Measurements from ENCODE around the gene PRR27.

- TF ChIP-seq CTCF (IDR thresholded peaks at IDR 0.05; ENCODE audit: insufficient read depth, low read depth, low read length) (no peak), EZH2 (IDR thresholded peaks at IDR 0.05; ENCODE audit: insufficient read depth, low read length) (no peak)
These were observed 42.8 kb downstream of the PRR27 start for GRCh38 chr4:70196857-70197256.

All from astrocyte (in vitro differentiated cells and primary cell).